HuH-7 (cell line): ENCODE measurements around the gene SKA1.
"Not testable (repeated sequence)": the region's sequence is repeated elsewhere in the genome, so short reads cannot be mapped to it uniquely, and the experiment has no call there.

Source experiments
- DNase-seq: peaks from one replicate; pipeline ENCODE4 v3.0.0; 2011; ENCODE audit warnings: low spot score

Gene SKA1

DNA sequence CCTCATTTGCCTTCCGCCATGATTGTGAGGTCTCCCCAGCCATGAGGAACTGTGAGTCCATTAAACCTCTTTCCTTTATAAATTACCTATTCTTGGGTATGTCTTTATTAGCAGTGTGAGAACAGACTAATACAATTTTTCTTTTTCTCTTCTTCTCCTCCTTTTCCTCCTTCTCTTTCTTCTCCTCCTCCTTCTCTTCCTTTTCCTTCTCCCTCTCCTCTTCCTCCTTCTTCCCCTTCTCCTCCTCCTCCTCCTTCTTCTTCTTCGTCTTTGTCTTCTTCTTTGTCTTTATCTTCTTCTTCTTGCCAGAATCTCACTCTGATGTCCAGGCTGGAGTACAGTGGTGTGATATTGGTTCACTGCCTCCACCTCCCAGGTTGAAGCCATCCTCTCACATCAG is 20.2 kb downstream of the SKA1 start:
- DNase-seq, result no peak

DNA sequence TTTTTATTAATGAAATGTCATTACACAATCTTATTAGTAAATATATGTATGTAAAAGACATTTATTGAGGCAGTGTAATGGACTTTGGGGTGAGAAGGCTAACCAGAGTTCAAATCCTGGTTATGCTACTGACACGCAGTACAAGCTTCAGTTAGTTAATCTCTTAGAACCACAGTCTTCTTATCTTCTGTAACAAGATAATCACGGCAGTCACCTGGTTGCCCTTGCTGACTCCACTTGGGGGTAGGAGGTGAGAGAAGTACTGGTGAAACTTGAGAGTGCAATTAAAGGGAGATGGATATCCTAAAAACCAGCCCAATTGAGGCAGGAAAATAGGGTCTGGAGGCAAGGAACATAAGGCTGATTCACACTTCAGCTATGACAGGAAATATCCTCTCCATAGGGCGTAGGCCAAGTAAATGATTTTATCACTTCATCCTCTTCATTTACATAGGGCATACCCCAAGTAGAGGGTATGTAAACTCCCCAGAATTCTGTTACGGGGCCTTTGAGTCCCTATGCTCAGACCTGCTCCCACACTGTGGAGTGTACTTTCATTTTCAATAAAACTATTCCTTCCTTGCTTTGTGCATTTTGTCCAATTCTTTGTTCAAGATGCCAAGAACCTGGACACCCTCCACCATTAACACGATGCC is 21.3 kb downstream of the SKA1 start:
- DNase-seq, result no peak

DNA sequence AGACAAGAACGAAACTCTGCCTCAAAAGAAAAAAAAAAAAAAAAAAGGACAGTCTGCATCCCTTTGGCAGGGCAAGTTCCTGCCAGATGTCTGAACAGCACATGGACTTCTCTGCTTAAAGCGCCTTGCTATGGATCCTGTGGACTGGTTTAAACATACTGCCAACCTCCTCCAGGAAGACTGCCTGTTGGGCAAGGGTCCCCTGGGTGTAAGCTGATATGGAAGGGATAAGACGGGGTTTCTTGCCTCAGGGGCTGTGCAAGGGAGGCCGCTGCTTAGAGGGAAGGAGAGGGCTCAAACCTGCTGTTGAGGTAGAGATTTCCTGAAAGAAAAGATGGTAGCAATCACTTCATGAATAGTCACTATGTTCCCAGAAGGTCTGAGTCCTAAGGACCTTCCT is 22.2 kb downstream of the SKA1 start:
- DNase-seq, result no peak

- no peak for DNase-seq
Observed at GRCh38 chr18:50398099-50398498, 23.3 kb downstream of the SKA1 start.

DNA sequence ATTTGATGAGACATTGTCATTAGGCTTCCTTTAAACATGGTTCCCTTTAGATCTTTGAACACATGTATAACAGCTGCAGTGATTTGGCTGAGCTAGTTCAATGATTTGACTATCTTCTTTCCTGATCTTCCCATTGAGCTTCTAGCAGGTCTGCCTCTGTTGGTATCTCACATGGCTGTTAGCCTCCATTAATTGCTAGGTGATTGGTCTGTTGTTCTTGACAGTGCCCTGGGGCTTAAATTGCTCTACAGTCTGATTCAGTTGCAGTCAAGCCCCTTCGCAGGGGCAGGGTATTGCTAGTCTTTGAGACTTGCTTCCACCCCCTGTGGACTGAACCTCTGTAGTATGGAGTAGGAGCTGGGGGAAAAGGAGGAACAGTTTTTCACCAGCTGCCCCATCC is 24.1 kb downstream of the SKA1 start:
- DNase-seq, result no peak

DNA sequence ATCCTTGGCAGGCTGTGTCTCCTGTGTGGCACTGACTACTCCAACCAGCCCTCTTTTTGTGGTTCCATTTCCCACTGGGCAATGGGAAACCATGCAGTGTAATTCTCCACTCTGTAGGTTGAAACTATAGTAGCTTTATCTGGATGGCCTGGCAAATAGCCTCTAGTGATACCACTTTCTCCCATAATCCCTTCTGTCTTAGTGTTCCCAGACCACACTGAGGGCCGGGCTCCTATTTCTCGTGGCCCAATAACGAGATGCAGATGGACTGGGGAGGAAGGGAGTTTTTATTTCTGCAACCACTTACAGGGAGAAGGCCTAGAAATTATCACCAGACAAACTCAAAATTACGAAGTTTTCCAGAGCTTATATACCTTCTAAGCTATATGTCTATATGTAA is 24.7 kb downstream of the SKA1 start:
- DNase-seq, result no peak

DNA sequence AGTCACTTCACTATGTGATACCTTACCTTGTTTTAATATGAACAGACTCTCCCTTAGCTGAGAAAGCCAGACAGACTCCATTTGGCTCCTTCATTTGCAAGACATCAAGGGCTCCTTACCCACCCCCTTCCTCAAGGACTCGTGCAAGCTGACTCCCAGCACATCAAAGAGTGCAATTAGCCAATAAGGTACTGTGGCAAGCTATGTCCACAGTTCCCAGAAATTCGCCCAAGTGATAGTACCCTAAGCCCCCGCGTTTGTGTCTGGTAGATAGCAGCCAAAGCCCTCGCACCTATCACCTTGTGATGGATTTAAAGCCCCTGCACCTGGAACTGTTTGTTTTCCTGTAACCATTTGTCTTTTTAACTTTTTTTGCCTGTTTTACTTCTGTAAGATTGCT is 25.6 kb downstream of the SKA1 start:
- not testable (repeated sequence) for DNase-seq

GRCh38 chr18:50401295-50401694 is 26.4 kb downstream of the SKA1 start:
- no peak for DNase-seq

DNA sequence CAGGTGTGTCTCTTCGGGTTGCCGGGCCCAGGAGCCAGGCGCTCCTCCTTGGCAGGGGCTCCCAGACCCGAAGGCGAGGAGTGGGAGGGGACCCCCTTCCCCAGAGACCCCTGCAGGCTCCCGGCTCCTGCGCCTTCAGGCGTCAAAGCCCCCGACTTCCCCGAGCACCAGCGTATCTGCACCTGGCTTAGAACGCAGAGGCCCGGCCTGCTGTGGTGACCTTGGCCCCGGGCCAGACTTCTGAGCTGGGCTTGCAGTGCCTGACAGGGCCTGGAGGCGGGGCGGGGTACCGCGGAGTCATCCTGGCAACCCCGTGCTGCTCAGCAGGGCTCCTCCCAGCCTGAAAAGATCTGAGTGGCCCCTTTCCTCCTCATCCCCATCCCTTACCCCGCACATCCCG is 27.0 kb downstream of the SKA1 start:
- DNase-seq, result peak; percentile 38

GRCh38 chr18:50404752-50405581 is 30.1 kb downstream of the SKA1 start:
- DNase-seq, result not testable (repeated sequence)

GRCh38 chr18:50405582-50406271 is 30.9 kb downstream of the SKA1 start:
- no peak for DNase-seq

DNA sequence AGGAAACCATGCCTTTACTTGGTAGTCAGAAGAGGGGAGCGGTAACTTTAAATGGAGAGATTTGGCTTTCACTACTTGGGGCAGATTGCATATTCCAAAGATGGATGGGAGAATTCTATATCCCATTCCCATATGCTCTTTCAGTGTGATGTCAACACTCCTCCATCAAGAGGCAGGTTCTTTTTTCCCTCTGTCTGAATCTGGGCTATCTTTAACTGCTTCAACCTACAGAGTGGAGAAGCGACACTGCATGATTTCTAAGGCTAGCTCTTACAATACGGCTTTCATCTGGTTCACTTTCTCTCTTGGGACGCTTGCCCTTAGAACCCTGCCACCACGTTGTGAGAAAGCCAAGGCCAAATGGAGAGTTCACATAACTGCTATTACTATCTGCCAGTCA is 34.4 kb downstream of the SKA1 start:
- DNase-seq, result no peak

- no peak for DNase-seq
Observed at GRCh38 chr18:50410008-50410407, 35.2 kb downstream of the SKA1 start.

DNA sequence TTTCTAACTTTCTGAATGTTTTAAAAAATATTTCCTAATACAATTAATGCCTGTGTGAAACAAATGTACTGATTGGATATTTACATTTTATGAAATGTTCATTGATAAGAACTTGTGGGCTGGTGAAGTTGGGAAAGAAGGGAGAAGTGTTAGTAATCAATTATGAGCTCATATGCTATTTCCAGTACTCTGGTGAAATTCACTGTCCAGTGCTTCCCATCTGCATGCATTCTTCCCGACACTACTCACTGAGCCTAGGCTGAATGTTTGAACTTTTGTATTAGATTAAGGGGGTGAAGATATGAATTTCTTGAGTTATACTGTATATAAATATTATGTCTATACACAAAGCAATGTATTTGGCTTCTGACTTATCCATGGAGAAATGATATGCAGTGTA is 36.0 kb downstream of the SKA1 start:
- peak; percentile 21 for DNase-seq

- not testable (repeated sequence) for DNase-seq
Observed at GRCh38 chr18:50416832-50417231, 42.0 kb downstream of the SKA1 start.

- DNase-seq, result not testable (repeated sequence)
Observed at GRCh38 chr18:50417705-50418104, 42.9 kb downstream of the SKA1 start.

DNA sequence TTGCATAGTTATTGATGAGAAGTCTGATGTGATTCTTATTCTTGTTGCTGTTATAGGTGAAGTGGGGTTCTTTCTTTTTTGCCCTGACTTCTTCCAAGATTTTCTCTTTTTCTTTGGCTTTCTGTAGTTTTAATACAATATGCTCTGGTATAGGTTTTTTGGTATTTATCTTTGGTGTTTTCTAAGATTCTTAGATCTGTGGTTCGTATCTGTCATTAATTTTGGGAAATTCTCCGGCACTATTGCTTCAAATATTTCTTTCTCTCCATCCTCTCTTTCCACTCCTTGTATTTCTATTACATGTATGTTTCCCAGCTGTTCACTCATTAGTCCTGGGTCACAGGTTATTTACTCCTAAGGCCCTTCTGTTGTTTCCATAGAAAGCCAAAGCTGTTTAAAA is 43.8 kb downstream of the SKA1 start:
- DNase-seq, result no peak

DNA sequence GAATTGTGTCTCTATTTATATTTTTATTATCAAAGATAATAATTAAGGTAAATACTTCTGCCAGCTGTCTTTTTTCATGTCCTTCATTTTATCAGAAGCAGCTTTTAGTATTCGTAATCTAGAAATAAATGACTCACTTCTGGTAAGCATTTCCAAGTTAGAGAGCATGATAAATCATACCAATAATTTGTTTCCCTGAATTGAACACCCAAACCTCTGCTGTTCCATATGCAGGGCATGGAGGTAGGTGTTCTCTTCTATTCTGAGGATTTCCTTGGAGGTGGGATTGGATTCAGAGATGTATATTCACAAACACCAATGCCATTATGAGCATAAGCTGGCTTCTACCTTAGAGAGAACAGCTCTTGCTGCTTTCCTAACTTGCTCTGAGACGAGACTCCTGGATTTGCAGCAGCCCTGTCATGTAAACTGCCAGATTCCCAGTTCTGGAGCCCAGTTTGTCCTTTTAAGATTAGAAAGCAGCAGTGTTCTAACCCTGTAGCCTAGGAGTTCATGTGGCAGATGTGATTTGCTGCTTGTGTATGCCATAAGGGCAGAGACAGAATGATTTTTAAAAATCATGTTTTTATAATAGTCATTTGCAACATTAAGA is 47.5 kb downstream of the SKA1 start:
- DNase-seq, result no peak

DNA sequence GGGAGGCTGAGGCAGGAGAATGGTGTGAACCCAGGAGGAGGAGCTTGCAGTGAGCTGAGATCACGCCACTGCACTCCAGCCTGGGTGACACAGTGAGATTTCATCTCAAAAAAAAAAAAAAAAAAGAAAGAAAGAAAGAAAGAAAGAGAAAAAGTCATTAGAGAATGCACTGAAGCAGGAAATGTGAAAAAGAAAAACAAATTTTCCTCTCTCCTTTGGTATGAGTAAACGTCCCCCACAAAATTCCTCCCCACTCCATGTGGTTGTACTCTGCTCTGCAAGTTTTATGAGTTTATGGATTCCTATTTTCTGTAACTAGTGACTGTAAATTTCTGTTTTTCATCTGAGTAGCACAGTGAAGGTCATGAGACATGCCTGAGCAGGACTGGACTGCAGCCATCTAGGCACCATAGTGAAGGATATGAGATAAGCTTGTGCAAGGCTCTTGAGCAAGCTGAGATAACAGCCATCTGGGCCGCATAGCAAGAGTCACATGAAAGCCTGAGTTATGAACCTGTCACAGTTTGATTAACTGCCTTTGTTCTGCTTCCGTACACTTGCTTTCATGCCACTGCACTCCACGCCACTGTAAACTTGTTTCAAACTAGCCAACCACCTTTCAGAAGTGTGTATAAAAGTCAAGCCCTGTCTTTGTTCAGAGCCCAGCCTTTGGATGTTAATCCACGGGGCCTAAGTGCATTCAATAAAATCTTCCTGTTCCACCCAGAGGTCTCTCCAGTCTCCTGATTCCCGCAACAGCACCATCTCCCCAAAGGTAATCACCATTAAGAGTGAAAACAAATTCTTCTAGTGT is 50.2 kb downstream of the SKA1 start:
- DNase-seq, result peak; percentile 20

DNA sequence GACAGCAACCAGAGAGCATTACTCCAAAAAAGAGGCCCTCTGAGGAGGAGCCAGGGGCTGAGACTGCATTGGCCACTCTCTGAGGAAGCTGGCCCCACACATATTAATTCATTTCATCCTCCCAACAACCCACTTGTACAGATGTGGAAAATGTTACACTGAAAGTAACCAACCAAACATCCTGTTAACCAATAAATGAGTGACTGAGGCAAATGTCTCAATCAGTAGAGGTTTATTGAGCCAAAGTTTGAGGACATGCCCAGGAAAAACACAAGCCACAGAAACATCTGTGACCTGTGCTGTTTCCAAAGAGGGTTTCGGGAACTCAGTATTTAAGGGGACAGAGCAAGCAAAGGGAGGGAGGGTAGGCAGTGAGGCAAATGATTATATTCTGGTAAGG is 53.0 kb downstream of the SKA1 start:
- no peak for DNase-seq

DNA sequence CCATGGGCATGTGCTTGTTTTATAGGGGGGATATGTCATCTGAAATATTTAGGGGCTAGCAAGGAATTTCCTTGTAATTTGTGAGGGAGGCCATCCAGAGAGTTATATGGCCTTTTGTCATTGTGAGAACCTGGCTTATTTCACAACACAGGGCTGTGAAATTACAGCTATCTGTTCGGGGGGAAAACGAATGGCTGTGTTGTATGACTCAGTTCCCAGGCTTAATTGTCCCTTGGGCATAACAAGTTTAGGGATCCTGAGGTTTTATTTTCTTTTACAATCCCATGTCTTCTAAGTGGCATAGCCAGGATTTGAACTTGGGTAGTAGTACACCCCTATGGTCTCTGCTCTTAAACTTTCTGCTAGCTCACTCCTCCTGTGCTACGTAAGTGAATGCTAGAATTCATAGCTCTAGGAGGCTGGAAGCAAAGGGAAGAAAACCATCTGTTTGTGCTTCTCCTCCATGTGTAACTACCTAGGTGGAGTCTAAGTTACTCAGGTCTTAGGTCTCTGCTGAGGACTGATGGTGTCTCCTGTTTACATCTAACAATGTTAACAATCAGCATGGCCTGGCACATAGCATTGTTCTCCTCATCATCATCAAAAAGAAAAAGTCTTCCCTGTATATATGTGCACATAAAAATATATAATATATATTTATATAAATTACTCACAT is 53.8 kb downstream of the SKA1 start:
- peak; percentile 6 for DNase-seq
